HG02840 (cell line): Measurements from ENCODE around the gene MAP4K3.
"Not testable (repeated sequence)": the region's sequence is repeated elsewhere in the genome, so short reads cannot be mapped to it uniquely, and the experiment has no call there.

Experiments
- ATAC-seq: cut with Tn5 transposase; IDR thresholded peaks from one replicate; pipeline ENCODE4 v1.9.1; 2021; ENCODE audit warnings: mild to moderate bottlenecking, moderate library complexity, moderate number of reproducible peaks; ENCODE audit not compliant: unreplicated experiment, low FRiP score

MAP4K3 gene

GRCh38 chr2:39411181-39411944 is 25.7 kb downstream of the MAP4K3 start:
- ATAC-seq, result no peak

GRCh38 chr2:39409697-39410389 is 27.2 kb downstream of the MAP4K3 start:
- no peak for ATAC-seq

GRCh38 chr2:39408351-39409136 is 28.5 kb downstream of the MAP4K3 start:
- no peak for ATAC-seq

- no peak for ATAC-seq
These were observed 29.4 kb downstream of the MAP4K3 start for GRCh38 chr2:39407516-39408296.

GRCh38 chr2:39405364-39405763 is 31.7 kb downstream of the MAP4K3 start:
- ATAC-seq, result no peak

- ATAC-seq, result no peak
These were observed 33.8 kb downstream of the MAP4K3 start for GRCh38 chr2:39403311-39403710.

GRCh38 chr2:39401319-39401718 is 35.8 kb downstream of the MAP4K3 start:
- no peak for ATAC-seq

GRCh38 chr2:39399570-39399969 is 37.5 kb downstream of the MAP4K3 start:
- ATAC-seq, result no peak

GRCh38 chr2:39395313-39395712 is 41.8 kb downstream of the MAP4K3 start:
- no peak for ATAC-seq

GRCh38 chr2:39394516-39394961 is 42.5 kb downstream of the MAP4K3 start:
- no peak for ATAC-seq

GRCh38 chr2:39392672-39393071 is 44.4 kb downstream of the MAP4K3 start:
- ATAC-seq, result no peak

- ATAC-seq, result no peak
These were observed 46.9 kb downstream of the MAP4K3 start for GRCh38 chr2:39390216-39390615.

- no peak for ATAC-seq
These were observed 51.0 kb downstream of the MAP4K3 start for GRCh38 chr2:39386064-39386463.

GRCh38 chr2:39385172-39385571 is 51.9 kb downstream of the MAP4K3 start:
- no peak for ATAC-seq

- not testable (repeated sequence) for ATAC-seq
These were observed 53.0 kb downstream of the MAP4K3 start for GRCh38 chr2:39384071-39384470.

- ATAC-seq, result no peak
These were observed 53.9 kb downstream of the MAP4K3 start for GRCh38 chr2:39383146-39383545.

- no peak for ATAC-seq
These were observed 55.4 kb downstream of the MAP4K3 start for GRCh38 chr2:39381653-39382052.

- ATAC-seq, result no peak
These were observed 56.4 kb downstream of the MAP4K3 start for GRCh38 chr2:39380525-39381150.

- peak; percentile 58 for ATAC-seq
These were observed 57.2 kb downstream of the MAP4K3 start for GRCh38 chr2:39379643-39380524.
